Spleen (tissue), 11 donors: ENCODE results near the gene NPR2. TPM values are rescaled to one million over a fixed set of nuclear protein-coding genes. Genes with fewer than 3 reads are reported as not detected.

Experiments
- DNase-seq: peaks from one replicate; pipeline ENCODE4 v3.0.0-alpha.2; 2020
- H3K27ac ChIP-seq, 8 donors: fragments of 200-600 bp; sonication (generic) in 7 of 8; 1 replicate in 4 of 8; 2 replicates in 4 of 8; pipeline versions ENCODE4 v1.5.0 to v1.8.0; 2016 to 2021; ENCODE audit warnings: inconsistent platforms in 4 of 8, mild to moderate bottlenecking in 4 of 8, moderate library complexity in 1 of 8
- H3K27me3 ChIP-seq, 7 donors: fragments of 200-600 bp; sonication (generic) in 6 of 7; replicated peaks in 1 of 7; 1 replicate in 4 of 7; 2 replicates in 3 of 7; pipeline versions ENCODE4 v1.5.0 to v1.8.0; 2016 to 2021; ENCODE audit warnings: inconsistent platforms in 3 of 7, mild to moderate bottlenecking in 1 of 7
- H3K36me3 ChIP-seq, 6 donors: fragments of 200-600 bp; sonication (generic) in 5 of 6; 1 replicate in 4 of 6; 2 replicates in 2 of 6; pipeline versions ENCODE4 v1.5.0 to v1.8.0; 2016 to 2021; ENCODE audit warnings: inconsistent platforms in 2 of 6
- H3K4me1 ChIP-seq, 6 donors: fragments of 200-600 bp; sonication (generic) in 5 of 6; 1 replicate in 3 of 6; 2 replicates in 3 of 6; pipeline versions ENCODE4 v1.5.0 to v1.8.0; 2016 to 2021; ENCODE audit warnings: inconsistent platforms in 3 of 6
- H3K4me3 ChIP-seq, 8 donors: fragments of 200-600 bp; sonication (generic) in 7 of 8; 1 replicate in 4 of 8; 2 replicates in 4 of 8; pipeline versions ENCODE4 v1.5.0 to v1.8.0; 2016 to 2021; ENCODE audit warnings: inconsistent platforms in 4 of 8, mild to moderate bottlenecking in 4 of 8, moderate library complexity in 2 of 8
- H3K9me3 ChIP-seq, 8 donors: fragments of 200-600 bp; sonication (generic) in 7 of 8; 1 replicate in 4 of 8; 2 replicates in 4 of 8; pipeline versions ENCODE4 v1.5.0 to v1.8.0; 2016 to 2021; ENCODE audit warnings: inconsistent platforms in 4 of 8
- POLR2A ChIP-seq, 3 donors: fragments of 450-650 bp; IDR thresholded peaks; one replicate each; pipeline ENCODE4 v1.5.1; 2017; ENCODE audit warnings: antibody characterized with exemption in 3 of 3, mild to moderate bottlenecking in 1 of 3
- POLR2AphosphoS5 ChIP-seq, 3 donors: sonication (generic); formaldehyde crosslinking; IDR thresholded peaks; one replicate each; pipeline ENCODE4 v1.5.1; 2017; ENCODE audit warnings: antibody characterized with exemption in 3 of 3
- WGBS, 5 donors: extraction: QIAGEN DNeasy Blood & Tissue Kit in 3 of 5; methylation state at CpG; one replicate each; pipeline versions ENCODE4 v1.1.5 to v1.1.7; 2013 to 2018; 5-methylcytosine and 5-hydroxymethylcytosine counted together
- intact Hi-C: fragments of 100-400 bp; cut with DNase I; formaldehyde crosslinking; loops from one replicate; pipeline ENCODE4 v1.15.0; 2023; ENCODE audit warnings: low total_unique reads
- polyA plus RNA-seq, 3 donors: library from polyadenylated mRNA; stranded (reverse); fragments of 200-250 nt; gene quantifications; one replicate each; pipeline ENCODE4 v1.2.1, GENCODE V29; 2013
- total RNA-seq, 7 donors: library from RNA; depleted of rRNA in 3 of 7; stranded (reverse); fragments of >200 nt in 3 of 7; fragmentation: NEBNext Ultra II Directional in 4 of 7; extraction: Animal tissue kit (Norgen Biotek cat#: 25700) in 4 of 7; gene quantifications; one replicate each; pipeline versions ENCODE4 v1.1.0 to v1.2.1, GENCODE V29; 2016 to 2021
- TF ChIP-seq, protein P1 (sequence below), 11 experiments: fragments of 200-600 bp in 7 of 11; fragments of 450-650 bp in 4 of 11; sonication (generic) in 4 of 11; IDR thresholded peaks in 8 of 11; conservative IDR thresholded peaks in 3 of 11; 1 replicate in 7 of 11; 2 replicates in 4 of 11; pipeline versions ENCODE4 v1.4.0 to v1.8.0; 2016 to 2021; ENCODE audit warnings: antibody characterized with exemption in 11 of 11, inconsistent platforms in 4 of 11, mild to moderate bottlenecking in 1 of 11
- donor health status: healthy with polysubstance abuse.
- donor health status: DM: no; HTN: no; CAD: no; lungs with moderate emphysema.
- donor health status: DM: no; HTN: no; CAD: no.
- donor health status: Bipolar disorder and iron deficiency.
- donor health status: healthy.
- donor health status: DM: no; HTN: no; CAD: no.
- donor health status: DM: yes; HTN: yes; CAD: no.

The NPR2 gene
- total and polyA plus RNA-seq, 10 donors: 5.8 to 17.1 (median 7.5) TPM

DNA sequence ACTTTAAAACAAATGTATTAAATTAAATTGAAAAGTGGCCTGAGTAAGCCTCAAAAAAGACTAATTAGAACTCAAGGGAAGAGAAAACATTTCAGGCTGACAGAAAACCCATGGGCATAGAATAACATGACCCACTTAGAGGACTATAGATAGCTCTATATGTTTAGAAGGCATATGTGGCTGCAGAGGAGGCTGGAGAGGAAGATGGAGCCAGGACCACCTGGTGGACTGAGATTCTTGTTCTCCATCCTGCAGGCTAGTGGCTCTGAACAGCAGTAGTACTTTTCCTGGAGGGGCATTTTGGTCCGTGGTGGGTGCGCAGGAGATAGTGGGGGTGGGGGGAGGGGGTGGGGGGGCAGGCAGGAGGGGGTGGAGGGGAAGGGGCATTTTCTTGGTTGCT is 10.3 kb upstream of the NPR2 start:
- 75 to 89% (median 79%) methylated on average over 2 of the region's 2 CpGs for WGBS, 5 donors
- H3K36me3 ChIP-seq: peaks cover 0 to 17% (median 0%) of the 10 kb centered on the region in 6 donors
- H3K4me1 ChIP-seq: peaks cover 0 to 4% (median 2%) of the 10 kb centered on the region in 6 donors
- no peaks in the 10 kb centered on the region for H3K9me3 ChIP-seq
- no peaks in the 10 kb centered on the region for H3K27me3 ChIP-seq
- intact Hi-C loops: no loop called here
- H3K4me3 ChIP-seq: no peak overlapping the region
- H3K27ac ChIP-seq: no peak overlapping the region
- no peak for TF ChIP-seq POLR2A (IDR thresholded peaks at IDR 0.05)
- TF ChIP-seq, protein P1, sequence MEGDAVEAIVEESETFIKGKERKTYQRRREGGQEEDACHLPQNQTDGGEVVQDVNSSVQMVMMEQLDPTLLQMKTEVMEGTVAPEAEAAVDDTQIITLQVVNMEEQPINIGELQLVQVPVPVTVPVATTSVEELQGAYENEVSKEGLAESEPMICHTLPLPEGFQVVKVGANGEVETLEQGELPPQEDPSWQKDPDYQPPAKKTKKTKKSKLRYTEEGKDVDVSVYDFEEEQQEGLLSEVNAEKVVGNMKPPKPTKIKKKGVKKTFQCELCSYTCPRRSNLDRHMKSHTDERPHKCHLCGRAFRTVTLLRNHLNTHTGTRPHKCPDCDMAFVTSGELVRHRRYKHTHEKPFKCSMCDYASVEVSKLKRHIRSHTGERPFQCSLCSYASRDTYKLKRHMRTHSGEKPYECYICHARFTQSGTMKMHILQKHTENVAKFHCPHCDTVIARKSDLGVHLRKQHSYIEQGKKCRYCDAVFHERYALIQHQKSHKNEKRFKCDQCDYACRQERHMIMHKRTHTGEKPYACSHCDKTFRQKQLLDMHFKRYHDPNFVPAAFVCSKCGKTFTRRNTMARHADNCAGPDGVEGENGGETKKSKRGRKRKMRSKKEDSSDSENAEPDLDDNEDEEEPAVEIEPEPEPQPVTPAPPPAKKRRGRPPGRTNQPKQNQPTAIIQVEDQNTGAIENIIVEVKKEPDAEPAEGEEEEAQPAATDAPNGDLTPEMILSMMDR (IDR thresholded peaks at IDR 0.05 in 8 of 11, conservative IDR thresholded peaks at IDR 0.05 in 3 of 11): no peak
- TF ChIP-seq POLR2AphosphoS5 (IDR thresholded peaks at IDR 0.05): no peak
- DNase-seq: no peak

DNA sequence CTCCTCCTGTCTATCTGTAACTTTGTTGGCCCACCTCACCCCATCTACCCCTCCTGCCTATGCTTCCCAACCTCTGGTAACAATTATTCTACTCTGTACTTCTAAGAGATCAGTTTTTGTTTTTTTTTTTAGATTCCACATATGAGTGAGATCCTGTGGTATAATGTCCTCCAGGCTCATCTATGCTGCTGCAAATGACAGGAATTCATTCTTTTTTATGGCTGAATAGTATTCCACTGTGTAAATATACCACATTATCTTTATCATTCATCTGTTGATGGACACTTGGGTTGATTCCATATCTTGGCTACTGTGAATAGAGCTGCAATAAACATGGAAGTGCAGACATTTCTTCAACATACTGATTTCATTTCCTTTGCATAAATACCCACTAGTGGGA is 8.0 kb upstream of the NPR2 start:
- H3K9me3 ChIP-seq: no peaks in the 10 kb centered on the region
- no peak overlapping the region for H3K27ac ChIP-seq
- TF ChIP-seq, protein P1 (IDR thresholded peaks at IDR 0.05 in 8 of 11, conservative IDR thresholded peaks at IDR 0.05 in 3 of 11): no peak
- TF ChIP-seq POLR2A (IDR thresholded peaks at IDR 0.05) (no peak), POLR2AphosphoS5 (IDR thresholded peaks at IDR 0.05) (no peak)
- intact Hi-C loops: no loop called here
- H3K36me3 ChIP-seq: peaks cover 0 to 32% (median 3%) of the 10 kb centered on the region in 6 donors
- no peaks in the 10 kb centered on the region for H3K4me1 ChIP-seq
- DNase-seq: no peak
- H3K27me3 ChIP-seq: no peaks in the 10 kb centered on the region
- H3K4me3 ChIP-seq: no peak overlapping the region

DNA sequence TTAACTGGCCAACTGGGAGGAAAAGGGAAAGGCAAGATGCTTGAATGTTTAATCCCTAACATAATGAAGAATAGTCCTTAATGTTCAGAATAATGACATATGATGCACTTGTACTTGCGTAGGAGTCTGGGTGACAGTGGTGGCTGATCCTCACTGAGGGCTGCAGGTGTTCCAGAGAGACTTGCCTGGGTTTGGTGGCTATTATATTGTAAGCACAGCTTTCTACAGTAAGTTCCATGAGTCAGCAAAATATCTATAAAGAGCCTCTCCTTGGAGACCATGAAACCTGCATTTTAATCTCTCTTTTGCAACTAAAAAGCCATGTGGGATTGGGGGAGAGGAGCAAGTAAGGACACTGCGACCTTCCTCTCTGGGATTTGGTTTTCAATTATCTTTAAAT is 1.9 kb upstream of the NPR2 start:
- Histone ChIP-seq H3K4me1 (peaks cover 7 to 22% (median 14%) of the 10 kb centered on the region in 6 donors), H3K36me3 (peaks cover 0 to 37% (median 3%) of the 10 kb centered on the region in 6 donors), H3K9me3 (no peaks in the 10 kb centered on the region), H3K4me3 (no peak overlapping the region), H3K27me3 (peaks cover 0 to 12% (median 0%) of the 10 kb centered on the region in 7 donors), H3K27ac (no peak overlapping the region)
- 90 to 96% (median 93%) methylated on average over 2 of the region's 2 CpGs for WGBS, 5 donors
- TF ChIP-seq, protein P1 (IDR thresholded peaks at IDR 0.05 in 8 of 11, conservative IDR thresholded peaks at IDR 0.05 in 3 of 11): no peak
- TF ChIP-seq POLR2A (IDR thresholded peaks at IDR 0.05) (no peak), POLR2AphosphoS5 (IDR thresholded peaks at IDR 0.05) (no peak)
- intact Hi-C loops: no loop called here
- no peak for DNase-seq

DNA sequence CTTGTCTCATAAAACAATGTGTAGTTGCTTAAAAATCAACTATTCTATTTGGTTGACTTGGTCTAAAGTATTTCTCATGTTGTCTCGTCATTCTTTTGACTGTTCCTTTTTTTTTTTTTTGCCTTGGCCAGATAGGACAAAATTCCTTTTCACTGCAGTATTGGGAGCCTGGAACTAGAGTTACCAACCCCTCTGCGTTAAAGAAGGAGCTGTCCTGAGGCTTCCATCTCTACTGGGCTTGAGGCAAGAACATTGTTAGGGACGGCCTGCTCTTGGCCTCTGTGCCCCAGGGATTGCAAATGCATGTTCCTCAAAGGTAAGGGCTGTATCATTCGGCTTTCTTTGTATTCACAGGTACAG is 1.4 kb upstream of the NPR2 start:
- Histone ChIP-seq H3K27ac (no peak overlapping the region), H3K27me3 (peaks cover 0 to 12% (median 0%) of the 10 kb centered on the region in 7 donors), H3K4me1 (peaks cover 7 to 22% (median 14%) of the 10 kb centered on the region in 6 donors), H3K9me3 (no peaks in the 10 kb centered on the region), H3K36me3 (peaks cover 0 to 37% (median 3%) of the 10 kb centered on the region in 6 donors), H3K4me3 (no peak overlapping the region)
- intact Hi-C loops: loop anchor here (2.0 kb wide), 1 partner anchor 93 kb away; no protein-coding TSS in a partner anchor
- TF ChIP-seq POLR2A (IDR thresholded peaks at IDR 0.05) (no peak), POLR2AphosphoS5 (IDR thresholded peaks at IDR 0.05) (no peak)
- TF ChIP-seq, protein P1 (IDR thresholded peaks at IDR 0.05 in 8 of 11, conservative IDR thresholded peaks at IDR 0.05 in 3 of 11): no peak
- no peak for DNase-seq
- WGBS, 5 donors: 33 to 50% (median 44%) methylated on average over 4 of the region's 4 CpGs
